Measurements from ENCODE around the gene KCNV2.

- TF ChIP-seq CTCF (IDR thresholded peaks at IDR 0.05) (peak in 3 of 4 experiments; percentile 27 to 53 (median 40)), POLR2AphosphoS5 (IDR thresholded peaks at IDR 0.05) (no peak)
Measured at GRCh38 chr9:2727966-2728613, 10.8 kb downstream of the KCNV2 start.

All from sigmoid colon (tissue), 4 donors.